NCI-H1417 (cell line): ENCODE data around the gene SLC6A13.
"Not testable (repeated sequence)": the region's sequence is repeated elsewhere in the genome, so short reads cannot be mapped to it uniquely, and the experiment has no call there.

Experiments
- DNase-seq, 3 experiments: peaks; one replicate each; lab custom pipeline; 2025; lab: John Stamatoyannopoulos, UW

Gene SLC6A13

DNA sequence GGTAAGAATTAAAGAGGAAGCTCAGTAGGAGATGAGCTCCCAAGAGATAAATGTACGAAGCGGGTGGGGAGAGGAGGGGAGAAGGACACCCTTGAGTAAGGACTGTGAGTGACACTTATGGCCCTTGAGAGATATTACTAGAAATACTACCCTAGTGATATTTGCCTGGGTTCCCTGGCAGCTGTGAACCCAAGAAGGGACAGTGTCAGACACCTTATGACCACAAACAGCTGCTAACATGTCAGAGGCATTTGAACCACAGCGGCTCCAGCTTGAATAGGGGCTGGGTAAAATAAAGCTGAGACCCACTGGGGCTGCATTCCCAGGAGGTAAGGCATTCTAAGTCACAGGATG, 29.0 kb downstream of the SLC6A13 start:
- DNase-seq: peak in 1 of 3 experiments; percentile 45

- DNase-seq: peak in 1 of 3 experiments; percentile 18
Observed at GRCh38 chr12:232731-233614, 29.7 kb downstream of the SLC6A13 start.

DNA sequence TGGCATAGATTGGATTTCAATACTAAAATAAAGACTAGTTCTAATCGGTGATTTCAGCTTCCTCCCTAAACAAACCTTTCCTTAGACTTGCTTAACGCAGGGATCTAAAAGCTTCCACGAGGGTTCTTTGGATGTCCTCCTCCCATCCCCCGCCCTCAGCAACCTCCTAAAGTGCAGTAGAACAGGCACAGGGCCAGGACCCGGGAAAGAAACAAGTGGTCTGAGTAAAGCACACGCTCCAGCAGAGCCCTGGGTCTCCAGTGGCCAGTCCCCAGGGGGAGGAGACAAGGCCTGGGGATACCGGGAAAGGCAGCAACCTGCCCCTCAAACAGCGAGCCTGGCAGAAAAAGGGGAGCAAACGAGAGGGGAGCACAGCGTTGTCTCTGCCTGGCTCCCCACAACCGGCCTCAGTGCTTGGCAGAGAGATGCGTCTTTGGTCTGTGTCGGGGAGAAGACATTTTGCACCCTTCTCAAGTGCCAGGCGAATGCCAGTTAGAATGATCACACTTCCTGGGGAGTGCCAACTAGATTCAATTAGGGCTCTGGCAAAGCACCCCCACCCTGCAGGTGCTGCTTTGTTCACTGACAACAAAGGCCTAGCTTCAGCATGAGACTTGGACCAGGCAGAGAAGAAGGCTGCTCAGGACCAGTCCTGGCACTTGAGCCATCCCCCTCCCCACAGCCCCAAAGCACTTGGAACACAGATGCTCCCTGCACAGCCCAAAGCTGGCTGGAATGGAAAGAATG, 31.5 kb downstream of the SLC6A13 start:
- peak in 1 of 3 experiments; percentile 56 for DNase-seq

- DNase-seq: no peak
Observed at GRCh38 chr12:229441-230191, 33.0 kb downstream of the SLC6A13 start.

DNA sequence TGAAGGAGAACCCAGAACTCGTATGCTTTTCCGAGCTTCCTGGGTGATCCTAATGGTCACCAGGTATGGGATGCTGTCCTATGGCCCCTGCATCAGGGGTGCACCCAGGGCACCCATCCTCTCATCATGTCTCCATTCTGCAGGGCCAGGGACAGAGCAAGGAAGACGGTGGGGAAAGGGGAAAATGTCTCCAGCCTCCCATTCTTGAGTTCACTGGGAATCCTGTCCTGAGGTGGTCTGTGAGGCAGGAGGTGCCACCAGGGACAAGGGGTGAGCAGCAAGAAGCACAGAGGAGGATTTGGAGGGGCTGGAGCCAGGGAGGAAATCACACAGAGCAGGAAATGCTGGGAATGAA, 33.8 kb downstream of the SLC6A13 start:
- no peak for DNase-seq

DNA sequence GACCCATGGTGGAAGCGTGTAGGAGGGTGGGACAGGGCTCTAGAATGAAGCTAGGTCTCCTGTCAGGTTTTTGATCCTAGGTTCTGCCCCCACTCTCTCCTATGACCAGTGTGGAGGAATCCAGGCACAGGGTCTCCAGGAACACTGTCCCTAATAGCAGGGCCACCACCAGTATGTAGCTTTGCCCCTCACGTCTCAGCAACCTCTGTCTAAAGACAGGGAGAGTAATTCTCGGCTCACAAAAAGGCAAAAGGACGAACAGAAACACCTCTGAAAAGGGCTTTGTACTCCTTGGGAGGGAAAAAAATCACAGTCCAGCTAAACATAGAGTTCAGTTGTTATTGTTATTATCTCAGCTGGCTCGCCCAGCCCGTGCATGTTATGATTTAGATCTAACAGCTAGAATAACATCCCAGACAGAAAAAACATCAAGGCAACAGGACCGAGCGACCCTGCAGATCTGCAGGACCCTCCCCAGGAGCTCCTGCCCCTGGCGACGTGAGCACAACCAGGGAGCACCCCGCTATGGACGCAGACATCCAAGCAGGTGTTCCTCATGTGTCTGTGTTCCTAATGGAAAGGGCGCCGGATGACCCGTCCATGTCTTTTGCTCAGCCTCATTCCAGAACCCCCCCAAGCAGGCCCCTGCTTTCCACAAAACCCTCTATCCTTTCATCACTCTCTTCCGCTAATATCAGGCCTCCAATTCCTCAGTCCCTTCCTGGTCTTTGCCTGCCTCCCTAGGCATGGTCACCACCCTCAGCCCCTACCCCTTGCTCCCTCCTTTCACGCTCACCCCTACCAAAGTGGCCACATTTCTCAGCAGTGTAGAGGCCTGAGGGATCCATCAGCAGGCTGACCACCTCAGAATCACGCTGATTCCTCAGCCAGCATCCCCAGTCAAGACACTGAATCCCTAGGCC, 34.5 kb downstream of the SLC6A13 start:
- no peak for DNase-seq

DNA sequence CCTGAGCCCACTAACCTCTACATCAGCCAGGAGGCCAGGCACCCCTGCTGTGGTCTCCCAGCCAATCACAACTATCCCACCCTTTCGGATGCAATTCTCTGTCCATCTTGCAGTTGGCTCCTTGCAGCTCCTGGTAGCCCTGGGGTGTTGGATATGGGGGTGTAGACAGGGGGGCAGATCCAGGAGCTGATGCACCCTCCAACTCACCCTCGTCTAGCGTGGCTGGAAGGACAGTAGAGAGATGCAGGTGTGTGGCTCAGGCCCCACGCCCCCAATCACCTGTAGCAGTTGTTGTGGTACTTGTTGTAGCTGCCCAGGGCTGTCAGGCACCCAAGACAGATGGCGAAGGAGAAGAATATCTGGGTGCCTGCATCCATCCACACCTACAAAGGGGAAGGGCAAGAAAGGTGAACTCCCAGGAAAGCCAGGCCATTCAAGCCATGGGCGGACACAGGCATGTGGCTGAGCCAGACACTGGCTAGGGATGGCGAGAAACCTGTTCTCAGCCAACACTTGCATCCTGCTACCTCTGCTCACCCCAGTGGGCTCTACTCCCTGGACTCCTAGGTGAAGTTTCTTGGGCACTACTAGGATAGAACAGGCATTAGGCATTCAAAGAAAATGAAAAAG, 35.2 kb downstream of the SLC6A13 start:
- no peak for DNase-seq

DNA sequence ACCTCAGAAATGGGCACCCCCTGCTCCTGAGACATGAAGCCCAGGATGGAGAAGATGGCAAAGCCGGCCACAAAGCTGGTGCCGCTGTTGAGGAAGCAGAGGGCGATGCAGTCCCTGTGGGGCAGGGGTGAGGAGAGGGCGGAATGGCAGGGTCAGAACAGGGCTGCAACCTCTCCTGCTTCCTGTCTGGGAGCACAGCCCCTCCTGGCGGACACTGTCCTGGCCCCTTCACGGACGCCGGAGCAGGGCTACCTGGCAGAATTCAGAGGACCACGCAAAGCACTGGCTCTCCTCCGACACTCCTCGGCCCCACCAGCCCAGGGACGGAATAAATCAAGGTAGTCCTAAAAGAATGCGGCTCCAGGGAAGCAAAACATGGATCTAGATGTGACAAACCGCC, 36.2 kb downstream of the SLC6A13 start:
- DNase-seq: no peak

DNA sequence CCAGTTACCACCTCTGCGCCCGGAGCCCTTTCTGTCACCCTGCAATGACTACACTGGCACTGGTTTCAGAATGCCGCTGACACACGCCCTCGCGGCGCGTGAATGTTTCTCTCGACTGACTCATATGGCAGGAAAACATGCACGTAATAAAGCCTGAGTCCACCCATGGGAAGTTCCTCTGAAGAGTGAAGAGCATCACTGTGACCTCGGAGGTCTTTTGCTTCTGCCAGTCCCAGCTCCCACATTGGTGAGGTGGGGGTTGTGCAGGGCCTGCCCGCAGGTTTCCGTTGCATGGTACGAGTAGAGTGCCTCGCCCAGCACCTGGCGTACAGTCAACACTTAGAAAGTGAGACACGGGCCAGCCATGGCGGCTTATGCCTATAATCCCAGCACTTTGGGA, 37.6 kb downstream of the SLC6A13 start:
- DNase-seq: no peak

GRCh38 chr12:224330-224729, 38.3 kb downstream of the SLC6A13 start:
- no peak for DNase-seq

- DNase-seq: no peak
Observed at GRCh38 chr12:223841-224240, 38.8 kb downstream of the SLC6A13 start.

GRCh38 chr12:221736-222135, 40.9 kb downstream of the SLC6A13 start:
- DNase-seq: no peak

DNA sequence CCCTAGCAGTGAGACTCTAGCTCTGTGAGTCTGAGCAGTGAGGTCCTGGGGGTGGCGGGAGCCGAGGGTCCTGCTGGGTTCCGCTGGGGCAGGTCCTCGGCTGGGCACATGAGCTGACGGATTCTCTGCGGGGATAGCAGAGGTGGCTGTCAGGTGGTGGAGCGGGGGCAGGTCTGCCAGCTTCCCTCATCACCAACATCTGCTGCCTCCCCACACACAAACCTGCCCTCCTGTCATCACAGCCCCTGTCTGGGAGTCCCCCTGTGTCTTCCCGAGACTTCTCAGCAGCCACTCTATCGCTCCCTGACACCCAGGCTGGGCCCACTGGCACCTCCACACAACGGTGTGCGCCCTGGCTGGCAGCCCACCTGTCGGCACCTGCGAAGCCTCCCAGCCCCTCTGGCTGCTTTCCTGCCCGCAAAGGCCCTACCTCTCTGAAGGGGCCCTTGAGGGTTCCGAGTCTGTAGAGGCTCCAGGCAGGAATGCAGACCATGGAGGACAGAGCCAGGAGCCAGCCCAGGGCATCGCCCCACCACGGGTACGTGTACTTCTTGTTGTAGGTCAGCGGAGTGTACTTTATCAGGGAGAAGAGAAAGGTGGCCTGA, 41.6 kb downstream of the SLC6A13 start:
- DNase-seq: no peak

DNA sequence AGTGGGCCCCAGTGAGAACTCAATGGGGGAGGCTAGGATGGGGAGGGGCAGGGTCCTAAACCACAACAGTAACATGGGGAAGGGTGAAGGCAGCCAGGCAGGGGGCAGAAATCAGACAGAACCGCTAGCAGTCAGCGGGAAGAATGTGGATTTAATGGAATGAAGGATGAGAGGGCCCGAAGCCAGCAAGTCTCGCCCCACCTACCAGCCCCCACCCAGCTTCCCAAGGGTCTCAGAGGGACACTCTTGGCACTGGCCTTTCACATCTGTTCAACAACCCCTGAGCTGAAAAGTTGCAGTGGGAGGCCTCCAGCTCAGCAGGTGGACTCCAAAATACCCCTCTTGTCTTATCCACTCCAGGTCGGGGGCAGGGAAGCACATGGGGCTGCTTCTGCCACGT, 42.1 kb downstream of the SLC6A13 start:
- no peak for DNase-seq

GRCh38 chr12:219891-220352, 42.7 kb downstream of the SLC6A13 start:
- peak; percentile 22 to 75 (median 46) for DNase-seq

DNA sequence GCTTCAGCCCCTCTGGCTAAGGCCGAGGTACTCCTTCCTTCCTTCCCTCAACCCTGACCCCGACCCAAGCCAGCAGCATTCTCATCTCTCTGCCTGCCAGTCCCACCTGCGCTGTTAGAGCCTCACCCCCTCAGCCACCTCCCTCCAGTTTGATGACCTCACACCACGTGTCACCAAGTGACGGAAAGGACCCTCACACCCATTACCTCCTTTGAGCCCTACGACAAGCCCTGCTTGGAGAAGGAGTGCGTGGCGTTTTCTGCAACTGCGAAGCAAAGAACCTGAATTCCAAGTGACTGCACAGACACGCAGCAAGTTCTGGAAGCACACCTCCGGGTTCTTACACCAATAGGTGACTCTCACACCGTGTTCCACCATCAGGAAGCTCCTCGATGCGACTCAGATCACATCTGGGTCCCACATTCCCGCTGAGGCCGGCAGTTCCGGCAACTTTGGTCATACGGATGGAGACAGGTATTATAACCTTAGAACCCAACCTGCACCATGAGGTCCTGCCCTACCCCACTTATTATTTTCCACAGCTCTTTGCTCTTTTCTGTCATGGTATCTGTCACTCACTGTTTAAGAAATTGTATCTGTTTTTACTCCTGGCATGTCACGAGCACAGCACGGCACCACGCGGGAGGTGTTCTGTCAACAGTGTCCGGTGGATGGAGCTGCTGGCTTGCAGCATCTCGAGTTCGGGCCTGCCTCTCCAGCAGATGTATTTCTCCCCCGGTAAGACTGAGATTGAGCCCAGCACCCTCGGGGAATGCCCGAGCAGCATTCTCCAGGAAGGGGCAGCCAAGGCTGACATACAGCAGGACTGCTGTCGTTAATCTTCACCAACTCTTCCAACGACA, 43.7 kb downstream of the SLC6A13 start:
- no peak for DNase-seq

DNA sequence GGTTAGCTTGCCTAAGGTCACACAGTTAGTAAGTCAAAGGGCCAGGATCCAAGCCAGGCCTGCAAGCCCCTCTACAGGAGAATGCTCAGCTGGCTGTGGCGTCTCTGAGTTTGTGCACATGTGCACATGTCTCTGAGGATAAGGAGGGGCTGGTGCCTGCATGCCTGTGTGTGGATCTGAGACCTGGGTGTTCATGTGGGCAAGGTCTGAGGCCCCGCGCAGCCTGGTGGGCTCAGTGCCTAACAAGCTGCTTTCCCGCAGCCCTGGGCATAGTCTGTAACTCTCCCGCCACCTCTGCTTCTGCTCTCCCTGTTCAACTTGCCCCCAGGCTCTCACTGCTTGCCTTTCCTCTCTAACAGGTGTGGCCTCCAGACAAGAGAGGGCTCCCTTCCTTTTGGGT, 44.4 kb downstream of the SLC6A13 start:
- DNase-seq: no peak

- DNase-seq: not testable (repeated sequence)
Observed at GRCh38 chr12:217029-217428, 45.6 kb downstream of the SLC6A13 start.

GRCh38 chr12:215116-215515, 47.5 kb downstream of the SLC6A13 start:
- DNase-seq: no peak
